ENCODE results near the gene ARSA.
"Not testable (repeated sequence)": the region's sequence is repeated elsewhere in the genome, so short reads cannot be mapped to it uniquely, and the experiment has no call there.

ARSA gene

DNA sequence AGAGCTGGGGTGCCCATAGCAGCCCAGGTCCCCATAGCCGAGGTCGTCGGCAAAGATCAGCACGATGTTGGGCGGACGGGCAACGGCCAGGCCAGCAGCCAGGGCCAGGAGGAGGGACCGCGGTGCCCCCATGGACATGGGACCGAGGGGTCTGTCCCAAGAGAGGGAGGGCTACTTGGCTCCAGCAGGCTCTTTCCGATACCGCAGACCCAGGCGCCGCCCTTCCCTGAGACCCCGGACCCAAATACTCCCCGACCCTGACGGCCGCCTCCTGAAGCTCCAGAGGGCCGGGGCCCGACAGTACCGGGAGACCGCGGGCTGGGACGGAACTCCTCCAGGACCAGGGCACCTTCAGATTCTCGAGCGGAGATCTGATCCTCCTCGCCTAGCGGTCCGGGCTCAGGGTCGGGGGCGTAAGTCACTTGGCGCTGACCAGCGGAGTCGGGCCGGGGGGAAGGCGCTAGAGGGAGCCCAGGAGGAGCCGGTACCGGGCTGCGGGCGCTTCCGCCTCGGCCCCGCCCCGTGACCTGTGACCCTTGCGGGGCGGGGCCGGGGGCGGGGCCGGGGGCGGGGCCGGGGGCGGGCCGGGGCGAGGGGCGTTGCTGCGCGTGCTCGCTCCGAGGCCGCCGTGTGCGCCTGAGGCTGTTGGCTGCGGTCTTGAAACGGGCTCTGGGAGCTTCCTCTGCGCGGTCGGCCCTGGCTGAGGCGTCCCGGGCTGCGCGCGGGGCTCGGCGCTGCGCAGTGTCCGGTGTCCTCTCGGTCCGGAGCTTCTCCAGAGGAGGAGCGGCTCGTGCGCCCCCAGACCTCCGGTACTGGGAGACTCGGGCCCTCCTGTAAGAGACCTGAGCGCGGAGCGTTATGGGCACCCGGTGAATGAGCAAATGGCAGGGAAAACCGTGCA, at the start of gene ARSA:
Gene ARSA, minus strand, starts transcription at position 511 of the 901 bp plus-strand sequence. Its CDS starts 373 bp downstream, at position 138.
- DNase-seq (ENCODE audit: low read depth, low spot score), result no peak

- no peak for DNase-seq (ENCODE audit: low read depth, low spot score)
Observed at GRCh38 chr22:50676661-50677492, 48.9 kb upstream of the ARSA start.

DNA sequence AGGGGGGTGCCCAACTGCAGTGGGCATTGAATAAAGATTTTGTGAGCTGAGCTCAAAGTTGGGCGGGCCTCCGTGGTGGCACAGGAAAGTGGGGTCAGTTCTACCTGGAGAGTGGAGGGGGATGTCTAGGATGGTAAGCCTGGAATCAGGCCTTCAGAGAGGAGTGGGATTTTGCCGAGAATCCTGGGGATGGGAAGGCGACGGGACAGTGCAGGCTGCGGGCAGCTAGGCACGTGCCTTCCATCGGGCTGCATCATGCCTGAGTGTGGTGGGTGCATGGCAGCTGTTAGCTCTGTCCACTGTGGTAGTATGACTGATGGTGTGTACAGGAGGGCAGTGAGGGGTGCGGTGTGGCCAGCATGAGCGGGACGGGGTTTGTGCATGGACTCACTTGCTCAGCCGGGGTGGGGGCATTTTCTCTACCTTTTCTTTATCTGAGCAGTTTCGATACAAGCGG, 48.3 kb upstream of the ARSA start:
- no peak for DNase-seq (ENCODE audit: low read depth, low spot score)

- DNase-seq (ENCODE audit: low read depth, low spot score), result no peak
Observed at GRCh38 chr22:50675553-50676179, 47.7 kb upstream of the ARSA start.

- DNase-seq (ENCODE audit: low read depth, low spot score), result no peak
Observed at GRCh38 chr22:50674606-50675552, 46.9 kb upstream of the ARSA start.

DNA sequence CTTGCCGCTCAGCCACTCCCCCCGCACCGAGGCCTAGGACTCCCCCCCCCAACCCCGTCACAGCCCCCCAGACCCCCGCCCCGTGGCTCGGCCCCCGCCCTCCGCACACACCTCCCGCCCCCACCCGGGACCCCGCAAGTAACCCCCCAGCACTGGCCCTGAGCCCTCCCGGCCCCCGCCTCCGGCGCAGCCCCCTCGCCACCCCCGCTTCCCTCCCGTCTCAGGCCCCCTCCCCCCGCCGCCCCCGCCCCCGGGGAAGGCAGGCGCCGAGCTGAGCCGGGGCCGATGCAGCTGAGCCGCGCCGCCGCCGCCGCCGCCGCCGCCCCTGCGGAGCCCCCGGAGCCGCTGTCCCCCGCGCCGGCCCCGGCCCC, 46.2 kb upstream of the ARSA start:
- DNase-seq (ENCODE audit: low read depth, low spot score), result no peak

- DNase-seq (ENCODE audit: low read depth, low spot score), result no peak
Observed at GRCh38 chr22:50673231-50674129, 45.5 kb upstream of the ARSA start.

- DNase-seq (ENCODE audit: low read depth, low spot score), result no peak
Observed at GRCh38 chr22:50672471-50673230, 44.7 kb upstream of the ARSA start, which contains the start of gene SHANK3. TSS of gene SHANK3 (plus strand) at chr22:50672823.

DNA sequence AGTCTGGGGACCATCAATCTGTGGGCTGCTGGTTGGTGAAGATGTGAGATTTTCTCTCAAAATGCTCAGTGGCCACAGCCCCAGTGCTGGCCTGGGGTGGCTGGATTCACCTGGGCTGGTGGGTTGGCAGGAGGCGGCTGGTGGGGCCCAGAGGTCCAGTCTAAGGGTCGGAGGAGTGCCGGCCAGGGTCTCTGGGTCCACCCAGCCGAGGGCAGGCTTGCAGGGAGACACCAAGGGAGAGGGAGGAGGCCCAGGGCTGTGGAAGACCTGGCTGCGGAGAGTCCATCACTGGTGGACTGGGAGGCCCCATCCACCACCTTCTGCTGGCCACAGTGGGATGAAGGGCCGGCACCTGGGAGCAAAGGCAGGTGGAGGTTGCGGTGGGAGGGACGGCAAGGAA, 44.1 kb upstream of the ARSA start:
- no peak for DNase-seq (ENCODE audit: low read depth, low spot score)

DNA sequence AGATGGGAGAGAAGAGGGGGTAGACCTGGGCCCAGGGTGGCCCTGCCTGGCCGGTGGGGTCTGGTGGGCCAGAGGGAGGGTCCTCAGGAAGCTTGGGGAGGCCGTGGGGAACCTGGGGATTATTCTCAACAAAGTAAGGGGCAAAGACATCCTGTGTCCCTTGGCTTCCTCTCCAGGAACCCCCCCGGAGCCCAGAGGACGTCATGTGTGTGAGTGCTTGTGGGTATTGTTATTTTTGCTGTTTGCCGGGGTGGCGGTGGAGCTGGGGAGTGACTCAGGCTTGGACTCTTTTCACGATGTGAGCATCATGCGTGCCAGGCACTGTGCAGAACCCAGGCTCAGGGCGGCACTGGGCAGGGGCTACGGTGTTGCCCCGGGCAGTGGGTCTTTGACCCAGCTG, 43.7 kb upstream of the ARSA start:
- DNase-seq (ENCODE audit: low read depth, low spot score), result no peak

DNA sequence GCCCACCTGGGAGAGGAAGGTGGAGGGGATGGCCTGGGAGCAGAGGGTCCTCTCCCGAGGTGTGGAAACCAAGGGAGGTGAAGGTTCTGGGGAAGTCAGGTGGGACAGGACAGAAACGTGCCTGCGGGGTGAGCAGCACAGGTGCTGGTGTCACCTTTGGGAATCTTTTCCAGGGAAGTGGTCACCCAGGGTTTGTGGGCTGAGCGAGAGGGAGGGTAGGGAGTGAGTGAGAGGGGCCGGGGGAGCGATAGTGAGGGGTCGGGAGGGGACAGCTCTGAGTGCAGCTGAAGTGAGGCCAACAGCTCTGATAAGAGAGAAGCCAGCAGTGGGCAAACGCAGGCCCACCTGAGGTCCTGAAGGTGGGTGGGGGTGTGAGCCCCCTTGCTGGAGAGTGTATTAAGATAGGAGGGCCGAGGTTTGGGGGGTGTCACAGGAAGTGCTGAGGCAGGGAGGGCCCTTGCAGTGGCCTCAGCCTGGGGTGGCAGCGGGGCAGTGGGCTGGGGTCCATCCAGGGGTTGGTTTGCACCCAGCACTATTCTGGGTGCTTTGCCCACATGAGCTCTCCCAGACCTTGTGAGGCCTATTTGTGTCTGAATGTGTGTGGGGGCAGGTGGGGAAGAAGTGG, 43.1 kb upstream of the ARSA start:
- DNase-seq (ENCODE audit: low read depth, low spot score), result no peak

DNA sequence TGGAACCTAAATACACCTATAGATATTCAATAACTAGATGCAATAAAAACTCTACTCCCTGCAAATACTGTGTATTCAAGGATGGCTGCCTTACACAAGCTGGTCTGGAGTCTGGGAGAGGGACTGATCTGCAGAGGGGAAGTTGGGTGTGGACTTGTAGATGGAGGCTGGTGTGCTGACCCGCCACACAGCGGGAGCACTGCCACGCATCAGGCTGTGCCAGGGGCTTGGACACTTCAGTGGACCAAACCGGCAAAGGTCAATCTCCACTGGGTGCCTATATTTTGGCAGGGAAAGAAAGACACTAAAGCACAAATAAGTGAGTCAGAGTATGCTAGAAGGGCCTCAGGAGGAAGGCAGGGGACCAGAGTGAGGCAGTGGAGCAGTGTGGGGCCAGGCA, 42.6 kb upstream of the ARSA start:
- no peak for DNase-seq (ENCODE audit: low read depth, low spot score)

DNA sequence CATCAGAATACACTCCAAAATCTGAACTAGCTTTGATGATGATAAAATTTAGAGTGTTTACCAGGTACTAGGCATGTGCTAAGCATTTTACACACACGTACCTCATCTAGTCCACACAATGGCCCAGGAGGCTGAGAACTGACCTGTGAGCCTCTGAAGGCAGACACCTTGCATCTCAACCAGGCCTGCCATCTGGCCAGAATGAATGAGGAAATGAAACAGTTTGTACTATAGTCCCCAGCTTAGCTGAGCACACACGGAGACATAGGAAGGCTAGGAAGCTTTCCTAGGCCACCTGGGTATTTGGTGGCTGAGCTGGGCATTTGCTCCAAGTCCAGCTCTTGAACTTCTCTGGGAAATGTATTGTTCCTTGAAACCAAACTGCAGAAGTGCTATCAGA, 37.8 kb upstream of the ARSA start:
- no peak for DNase-seq (ENCODE audit: low read depth, low spot score)

DNA sequence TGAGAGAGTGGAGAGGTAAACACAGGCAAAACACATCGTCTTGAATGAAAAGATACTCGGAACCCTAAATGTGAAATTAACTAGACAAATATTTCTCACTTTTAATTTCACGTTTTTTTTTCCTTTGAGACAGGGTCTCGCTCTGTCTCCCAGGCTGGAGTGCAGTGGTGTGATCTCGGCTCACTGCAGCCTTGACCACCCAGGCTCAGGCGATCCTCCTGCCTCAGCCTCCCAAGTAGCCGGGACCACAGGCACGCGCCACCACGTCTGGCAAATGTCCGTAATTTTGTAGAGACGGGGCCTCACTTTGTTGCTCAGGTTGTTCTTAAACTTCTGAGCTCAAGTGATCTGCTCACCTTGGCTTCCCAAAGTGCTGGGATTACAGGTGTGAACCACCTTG, 37.3 kb upstream of the ARSA start:
- no peak for DNase-seq (ENCODE audit: low read depth, low spot score)

- no peak for DNase-seq (ENCODE audit: low read depth, low spot score)
Observed at GRCh38 chr22:50660306-50660705, 32.4 kb upstream of the ARSA start.

DNA sequence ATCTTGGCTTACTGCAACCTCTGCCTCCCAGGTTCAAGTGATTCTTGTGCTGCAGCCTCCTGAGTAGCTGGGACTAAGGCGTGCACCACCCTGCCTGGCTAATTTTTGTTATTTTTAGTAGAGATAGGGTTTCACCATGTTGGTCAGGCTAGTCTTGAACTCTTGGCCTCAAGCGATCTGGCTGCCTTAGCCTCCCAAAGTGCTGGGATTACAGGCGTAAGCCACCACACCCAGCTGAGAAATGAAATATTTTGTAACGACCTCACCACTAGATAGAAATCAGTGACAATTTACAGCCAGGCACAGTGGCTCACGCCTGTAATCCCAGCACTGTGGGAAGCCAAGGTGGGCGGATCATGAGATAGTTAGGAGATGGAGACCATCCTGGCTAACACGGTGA, 31.8 kb upstream of the ARSA start:
- DNase-seq (ENCODE audit: low read depth, low spot score), result not testable (repeated sequence)

DNA sequence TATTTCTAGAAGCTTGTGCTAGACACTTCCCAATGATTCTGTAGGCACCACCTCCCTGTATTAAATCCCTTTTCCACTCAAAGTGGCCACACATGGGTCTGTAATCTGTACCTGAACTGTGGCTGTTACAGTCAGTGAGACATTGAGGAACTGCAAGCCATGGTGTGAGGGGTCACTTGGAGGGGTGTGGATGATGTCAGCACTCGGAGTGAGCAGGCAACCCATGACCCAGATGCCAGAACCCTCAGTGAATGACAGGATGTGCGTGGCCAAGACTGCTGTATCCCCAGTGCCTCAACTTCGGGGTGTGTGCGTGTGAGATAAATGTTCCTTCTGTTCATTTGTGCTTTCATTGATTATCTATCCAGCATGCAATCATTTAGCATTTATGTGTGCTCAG, 30.0 kb upstream of the ARSA start:
- DNase-seq (ENCODE audit: low read depth, low spot score), result no peak
